Measurements from ENCODE around the gene SLC35F4. TPM values are rescaled to one million over a fixed set of nuclear protein-coding genes. Genes with fewer than 3 reads are reported as not detected.

Gene SLC35F4
- total RNA-seq, 1 experiment from 2014 or later, result not detected

DNA sequence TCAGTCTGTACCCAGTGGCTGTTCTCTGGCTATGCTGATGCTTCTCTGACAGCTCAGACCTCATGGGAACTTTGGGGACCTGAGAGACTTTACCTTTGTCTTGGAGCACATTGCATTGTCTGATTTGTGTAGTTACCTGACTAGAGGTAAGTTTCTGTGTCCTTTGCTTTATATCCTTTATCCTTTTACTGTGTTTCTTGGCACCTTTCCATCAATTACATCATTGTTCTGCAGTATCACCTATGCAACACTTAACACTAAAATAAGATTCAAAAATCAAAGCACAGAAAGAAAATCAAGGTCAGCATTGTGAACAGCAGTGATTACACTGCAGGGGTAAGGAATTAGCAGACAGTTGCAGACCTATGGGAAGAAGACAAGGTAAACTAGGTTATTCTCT lies 43.8 kb downstream of the SLC35F4 start:
- no peak overlapping the region for H3K27ac ChIP-seq (ENCODE audit: insufficient read length, low read depth, low read length)
- Mint-ChIP-seq H3K4me3 (no peak overlapping the region), H3K4me1 (no peaks in the 10 kb centered on the region), H3K9me3 (peaks cover 0 to 3% of the 10 kb centered on the region in 2 experiments; a peak in 4 of 5 replicates), H3K27ac (no peak overlapping the region), H3K36me3 (ENCODE audit: insufficient read depth in 1 of 3, low read depth in 3 of 3) (no peaks in the 10 kb centered on the region), H3K27me3 (ENCODE audit: low read depth) (no peaks in the 10 kb centered on the region; the same call in 1 of the 2 replicates)
- no peaks in the 10 kb centered on the region for H3K27me3 ChIP-seq (ENCODE audit: insufficient read depth, low read length)
- no peaks in the 10 kb centered on the region for H3K23me2 ChIP-seq (ENCODE audit: insufficient read length, low read depth, low read length, poor library complexity, severe bottlenecking)
- H4K8ac ChIP-seq (replicated peaks; ENCODE audit: insufficient read length, low read depth, low read length), result no peak overlapping the region
- no peak overlapping the region for H2BK120ac ChIP-seq (ENCODE audit: low read depth, low read length, poor library complexity, severe bottlenecking)
- no peak overlapping the region for H3K56ac ChIP-seq (ENCODE audit: insufficient read length, low read depth, low read length)
- no peaks in the 10 kb centered on the region for H4K20me1 ChIP-seq (ENCODE audit: control insufficient read depth, insufficient read depth, insufficient read length)
- H3K14ac ChIP-seq (ENCODE audit: insufficient read depth, low read length), result no peak overlapping the region
- no peak overlapping the region for H2BK12ac ChIP-seq (ENCODE audit: insufficient read length, low read depth, low read length)
- no peaks in the 10 kb centered on the region for H3K79me2 ChIP-seq (ENCODE audit: insufficient read depth, low read length)
- H2AK5ac ChIP-seq (ENCODE audit: insufficient read length, low read length), result no peak overlapping the region
- H3K9me3 ChIP-seq (ENCODE audit: control insufficient read depth, low read depth, low read length), result no peaks in the 10 kb centered on the region
- no peak for DNase-seq
- H3K4me2 ChIP-seq (ENCODE audit: insufficient read depth, insufficient read length, low read length), result no peak overlapping the region
- H4K91ac ChIP-seq (ENCODE audit: insufficient read length, low read depth, low read length), result no peak overlapping the region
- no peak overlapping the region for H3K23ac ChIP-seq (ENCODE audit: insufficient read length, low read depth, low read length)
- TF ChIP-seq, protein P1, sequence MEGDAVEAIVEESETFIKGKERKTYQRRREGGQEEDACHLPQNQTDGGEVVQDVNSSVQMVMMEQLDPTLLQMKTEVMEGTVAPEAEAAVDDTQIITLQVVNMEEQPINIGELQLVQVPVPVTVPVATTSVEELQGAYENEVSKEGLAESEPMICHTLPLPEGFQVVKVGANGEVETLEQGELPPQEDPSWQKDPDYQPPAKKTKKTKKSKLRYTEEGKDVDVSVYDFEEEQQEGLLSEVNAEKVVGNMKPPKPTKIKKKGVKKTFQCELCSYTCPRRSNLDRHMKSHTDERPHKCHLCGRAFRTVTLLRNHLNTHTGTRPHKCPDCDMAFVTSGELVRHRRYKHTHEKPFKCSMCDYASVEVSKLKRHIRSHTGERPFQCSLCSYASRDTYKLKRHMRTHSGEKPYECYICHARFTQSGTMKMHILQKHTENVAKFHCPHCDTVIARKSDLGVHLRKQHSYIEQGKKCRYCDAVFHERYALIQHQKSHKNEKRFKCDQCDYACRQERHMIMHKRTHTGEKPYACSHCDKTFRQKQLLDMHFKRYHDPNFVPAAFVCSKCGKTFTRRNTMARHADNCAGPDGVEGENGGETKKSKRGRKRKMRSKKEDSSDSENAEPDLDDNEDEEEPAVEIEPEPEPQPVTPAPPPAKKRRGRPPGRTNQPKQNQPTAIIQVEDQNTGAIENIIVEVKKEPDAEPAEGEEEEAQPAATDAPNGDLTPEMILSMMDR (conservative IDR thresholded peaks at IDR 0.05), result no peak
- H2BK15ac ChIP-seq (ENCODE audit: low read depth, low read length), result no peak overlapping the region
- H2BK5ac ChIP-seq (ENCODE audit: insufficient read length, low read length), result no peak overlapping the region
- H3K4ac ChIP-seq (ENCODE audit: low read depth, low read length), result no peak overlapping the region
- H3K79me1 ChIP-seq (ENCODE audit: insufficient read depth, low read depth, low read length, poor library complexity, severe bottlenecking), result no peaks in the 10 kb centered on the region
- H2BK20ac ChIP-seq (ENCODE audit: low read depth, low read length, poor library complexity, severe bottlenecking), result no peak overlapping the region
- no peak overlapping the region for H3K18ac ChIP-seq (ENCODE audit: insufficient read length, low read depth, low read length)
- no peaks in the 10 kb centered on the region for H3K4me1 ChIP-seq (ENCODE audit: insufficient read depth, low read length)
- no peak overlapping the region for H3T11ph ChIP-seq (ENCODE audit: low read length)
- H2AFZ ChIP-seq (ENCODE audit: low read length), result no peak overlapping the region
- H3K9ac ChIP-seq (ENCODE audit: extremely low read depth, insufficient read length, low read length), result no peak overlapping the region
- H4K5ac ChIP-seq (ENCODE audit: insufficient read length, low read depth, low read length), result no peak overlapping the region
